Measurements from ENCODE around the gene BAZ1A. TPM values are rescaled to one million over a fixed set of nuclear protein-coding genes. Genes with fewer than 3 reads are reported as not detected.

The BAZ1A gene
- total and polyA plus RNA-seq, 10 of the 15 experiments (the other 5 are each of a cell fraction or from before 2014, with no cell fraction given) = 34.3 to 96.5 (median 50.7) TPM

DNA sequence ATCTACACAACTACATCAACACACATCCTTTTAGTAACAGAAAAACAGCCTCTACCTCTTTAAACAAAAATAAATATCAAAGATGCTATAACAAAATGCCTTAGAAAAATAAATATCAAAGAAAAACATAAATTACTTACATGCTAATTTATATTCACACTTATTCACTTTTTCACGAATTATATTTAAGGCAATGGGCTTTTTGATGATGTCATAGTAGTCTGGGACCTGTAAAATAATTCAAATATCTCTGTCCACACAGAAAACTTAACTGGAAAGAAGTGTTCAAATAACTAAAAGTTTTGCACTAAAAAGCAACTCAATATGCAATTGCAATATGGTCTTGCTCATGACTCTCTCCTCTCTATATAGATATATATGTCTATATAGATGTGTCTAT is 120.5 kb downstream of the BAZ1A start:
- in situ Hi-C loops (cut with MboI) (no loop called here), intact Hi-C loops (cut with micrococcal nuclease; ENCODE audit: unreplicated experiment) (no loop called here)
- ChIA-PET POLR2A (no interaction called here), CTCF (no interaction called here), RAD21 (ENCODE audit: unreplicated experiment) (no interaction called here), SMC1A (ENCODE audit: uncharacterized antibody, unreplicated experiment) (no interaction called here)
- Histone ChIP-seq H2AFZ (ENCODE audit: control insufficient read depth, low read depth, low read length) (no peak overlapping the region), H3K27me3 (replicated peaks in 1 of 2; ENCODE audit: control insufficient read depth in 2 of 2, insufficient read depth in 2 of 2, low read length in 1 of 2) (no peaks in the 10 kb centered on the region), H3K9me3 (replicated peaks; ENCODE audit: control insufficient read depth, insufficient read depth, low read length) (no peaks in the 10 kb centered on the region), H3K4me2 (ENCODE audit: control insufficient read depth, insufficient read depth) (no peak overlapping the region), H3K36me3 (ENCODE audit: control insufficient read depth in 2 of 2, insufficient read depth in 2 of 2, low read length in 1 of 2) (peaks cover 0 to 4% of the 10 kb centered on the region in 2 experiments; a peak in 2 of 4 replicates), H4K20me1 (ENCODE audit: control insufficient read depth, insufficient read depth) (no peaks in the 10 kb centered on the region), H3K4me3 (no peak overlapping the region), H3K9ac (ENCODE audit: control insufficient read depth, insufficient read depth, low read length) (no peak overlapping the region), H3K4me1 (ENCODE audit: control insufficient read depth, insufficient read depth, low read length) (no peaks in the 10 kb centered on the region), H3K27ac (ENCODE audit: control insufficient read depth, insufficient read depth) (no peak overlapping the region), H3K79me2 (ENCODE audit: control insufficient read depth, insufficient read depth, low read length) (no peaks in the 10 kb centered on the region)
- no TSS peak for BruUV-seq (replicated peaks)
- ATAC-seq (no peak), FAIRE-seq (no peak), DNase-seq (ENCODE audit: low read depth, low spot score) (no peak)
- 47% methylated on average over 1 of the region's 1 CpG for WGBS (ENCODE audit: insufficient coverage, insufficient replicate concordance, low lambda C conversion rate, missing lambda C conversion rate)
- TF ChIP-seq TBL1XR1 (IDR thresholded peaks at IDR 0.05; ENCODE audit: low read depth, low read length) = no peak

DNA sequence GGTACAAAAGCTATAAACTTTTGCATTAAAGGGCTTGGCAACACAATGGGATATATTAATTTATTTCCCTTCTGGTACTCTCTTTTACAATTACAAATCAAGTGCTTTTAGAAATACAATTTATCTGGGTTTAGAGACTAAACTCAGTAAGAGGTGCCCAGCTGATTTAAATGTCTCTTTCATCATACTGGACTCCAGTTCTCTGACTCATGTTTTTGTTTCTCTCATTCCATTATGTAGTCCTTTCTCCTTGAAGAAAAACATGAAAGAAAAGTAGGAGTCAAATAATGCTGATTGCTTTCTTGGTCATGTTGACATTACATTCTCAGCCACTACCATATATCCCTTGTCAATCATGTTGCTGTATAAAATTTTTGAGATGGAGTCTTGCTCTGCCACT is 124.5 kb downstream of the BAZ1A start:
- Histone ChIP-seq H3K4me2 (ENCODE audit: control insufficient read depth, insufficient read depth) (no peak overlapping the region), H2AFZ (ENCODE audit: control insufficient read depth, low read depth, low read length) (no peak overlapping the region), H3K79me2 (ENCODE audit: control insufficient read depth, insufficient read depth, low read length) (no peaks in the 10 kb centered on the region), H3K27me3 (replicated peaks in 1 of 2; ENCODE audit: control insufficient read depth in 2 of 2, insufficient read depth in 2 of 2, low read length in 1 of 2) (no peaks in the 10 kb centered on the region), H4K20me1 (ENCODE audit: control insufficient read depth, insufficient read depth) (no peaks in the 10 kb centered on the region), H3K9me3 (replicated peaks; ENCODE audit: control insufficient read depth, insufficient read depth, low read length) (no peaks in the 10 kb centered on the region), H3K4me1 (ENCODE audit: control insufficient read depth, insufficient read depth, low read length) (no peaks in the 10 kb centered on the region), H3K9ac (ENCODE audit: control insufficient read depth, insufficient read depth, low read length) (no peak overlapping the region), H3K27ac (ENCODE audit: control insufficient read depth, insufficient read depth) (no peak overlapping the region), H3K36me3 (ENCODE audit: control insufficient read depth in 2 of 2, insufficient read depth in 2 of 2, low read length in 1 of 2) (no peaks in the 10 kb centered on the region; a peak in 1 of 4 replicates), H3K4me3 (no peak overlapping the region)
- ChIA-PET CTCF (interaction anchor here (1.5 kb wide), 1 partner anchor 28 kb away, joined by 6 read pairs; no protein-coding TSS in a partner anchor), SMC1A (ENCODE audit: uncharacterized antibody, unreplicated experiment) (no interaction called here), RAD21 (ENCODE audit: unreplicated experiment) (no interaction called here), POLR2A (no interaction called here)
- in situ Hi-C loops (cut with MboI) = no loop called here
- ATAC-seq (no peak), FAIRE-seq (no peak), DNase-seq (ENCODE audit: low read depth, low spot score) (no peak)
- intact Hi-C loops (cut with micrococcal nuclease; ENCODE audit: unreplicated experiment) = no loop called here
- BruUV-seq (replicated peaks) = no TSS peak
- TF ChIP-seq STAT1 (conservative IDR thresholded peaks at IDR 0.05) = no peak
- TF ChIP-seq BRCA1 (IDR thresholded peaks at IDR 0.05; ENCODE audit: low read depth, low read length) = no peak
- no peak for TF ChIP-seq KLF5 (IDR thresholded peaks at IDR 0.05; ENCODE audit: partially characterized antibody)
- TF ChIP-seq, protein P1, sequence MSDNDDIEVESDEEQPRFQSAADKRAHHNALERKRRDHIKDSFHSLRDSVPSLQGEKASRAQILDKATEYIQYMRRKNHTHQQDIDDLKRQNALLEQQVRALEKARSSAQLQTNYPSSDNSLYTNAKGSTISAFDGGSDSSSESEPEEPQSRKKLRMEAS (IDR thresholded peaks at IDR 0.05; ENCODE audit: low read depth, low read length) = no peak
- no peak for TF ChIP-seq SREBF1 (IDR thresholded peaks at IDR 0.05; ENCODE audit: low read length)

All from GM12878 (cell line).